GM23248 (cell line): Measurements from ENCODE around the gene CD58.

Experiments used
- EZH2 ChIP-seq: fragments of 200-600 bp; sonication (generic); IDR thresholded peaks from 2 replicates; pipeline ENCODE4 v1.6.1; 2018; ENCODE audit warnings: antibody characterized with exemption, mild to moderate bottlenecking; ENCODE audit not compliant: insufficient read depth, poor library complexity, severe bottlenecking
- EZH2phosphoT487 ChIP-seq: fragments of 200-600 bp; sonication (generic); IDR thresholded peaks from 2 replicates; pipeline ENCODE4 v1.6.1; 2018; ENCODE audit warnings: antibody characterized with exemption, moderate library complexity, mild to moderate bottlenecking, low read depth; ENCODE audit not compliant: insufficient read depth

- no peak for TF ChIP-seq EZH2
- no peak for TF ChIP-seq EZH2phosphoT487
Observed at GRCh38 chr1:116490588-116490987, 80.2 kb downstream of the CD58 start.
